GM12891 (cell line): ENCODE results near the gene IDH1.

ENCODE experiments used
- PAX5 ChIP-seq: IDR thresholded peaks from 2 replicates; pipeline ENCODE4 v1.6.1; 2011; ENCODE audit warnings: low read length, moderate library complexity, mild to moderate bottlenecking; ENCODE audit not compliant: insufficient read depth, severe bottlenecking
- POLR2A ChIP-seq: IDR thresholded peaks from 2 replicates; pipeline ENCODE4 v1.6.1; 2011; ENCODE audit warnings: low read depth, low read length, control low read depth
- POLR2AphosphoS5 ChIP-seq: IDR thresholded peaks from 2 replicates; pipeline ENCODE4 v1.6.1; 2011; ENCODE audit warnings: low read depth, low read length, control low read depth
- POU2F2 ChIP-seq: IDR thresholded peaks from 2 replicates; pipeline ENCODE4 v1.6.1; 2011; ENCODE audit warnings: low read depth, mild to moderate bottlenecking, control low read depth, low read length, moderate library complexity
- SPI1 ChIP-seq: IDR thresholded peaks from 2 replicates; pipeline ENCODE4 v1.6.1; 2011; ENCODE audit warnings: low read depth, low read length, control low read depth
- TAF1 ChIP-seq: IDR thresholded peaks from 2 replicates; pipeline ENCODE4 v1.6.1; 2011; ENCODE audit warnings: low read depth, low read length, control low read depth

DNA sequence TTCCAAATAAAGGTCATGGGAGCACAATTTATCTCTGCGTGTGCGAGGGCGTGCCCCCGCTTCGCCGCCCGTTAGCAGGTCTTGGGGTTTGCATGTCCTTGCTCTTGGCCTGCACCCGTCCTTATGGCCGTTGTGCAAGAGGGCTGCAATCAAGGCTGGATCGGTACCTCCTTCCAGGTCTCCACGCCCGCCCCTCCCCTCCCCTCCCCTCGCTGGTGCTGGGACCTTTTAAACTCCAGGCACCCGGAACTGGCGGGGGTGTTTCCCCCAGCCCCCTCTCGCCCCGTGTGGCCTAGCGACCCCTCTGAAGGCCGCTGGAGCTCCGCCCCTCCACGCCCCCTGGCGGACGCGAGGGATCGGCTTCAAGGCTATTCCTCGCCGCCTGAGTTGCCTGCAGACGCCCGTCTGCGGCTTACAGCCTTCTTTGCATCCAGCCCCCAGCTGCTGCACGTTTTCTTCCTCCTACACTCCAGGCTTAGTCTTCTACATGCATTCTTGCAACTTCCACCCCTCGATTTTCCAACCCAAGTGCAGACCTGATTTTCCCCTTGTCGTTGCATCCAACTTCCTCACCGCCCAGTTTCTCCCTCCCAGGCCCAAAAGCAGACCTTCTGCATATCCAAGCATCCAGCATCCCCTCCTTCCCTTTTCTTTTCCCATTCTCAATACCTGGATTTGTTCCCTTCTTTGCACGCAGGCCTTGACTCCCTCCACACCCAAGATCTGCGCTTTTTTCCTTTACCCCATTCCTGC lies 577 bp downstream of the IDH1 start:
- TF ChIP-seq POLR2AphosphoS5, result no peak
- TF ChIP-seq POLR2A, result no peak
- no peak for TF ChIP-seq TAF1
- TF ChIP-seq SPI1, result no peak
- TF ChIP-seq POU2F2, result no peak
- TF ChIP-seq PAX5, result no peak
